Measurements from ENCODE around the gene GNG4.
A peak's percentile ranks its signal among the peaks of the same experiment; 100 is the strongest.
"Not testable (repeated sequence)": the region's sequence is repeated elsewhere in the genome, so short reads cannot be mapped to it uniquely, and the experiment has no call there.

Gene GNG4

GRCh38 chr1:235650341-235651169, 971 bp upstream of the GNG4 start:
- DNase-seq (ENCODE audit: extremely low read depth in 1 of 2, low read depth in 1 of 2) = no peak

GRCh38 chr1:235648954-235649367, 623 bp downstream of the GNG4 start:
- DNase-seq (ENCODE audit: extremely low read depth in 1 of 2, low read depth in 1 of 2) = peak in 1 of 2 donors; percentile 38

- DNase-seq (ENCODE audit: extremely low read depth in 1 of 2, low read depth in 1 of 2) = no peak
Observed at GRCh38 chr1:235648407-235648907, 1.1 kb downstream of the GNG4 start.

- DNase-seq (ENCODE audit: extremely low read depth in 1 of 2, low read depth in 1 of 2) = not testable (repeated sequence)
Observed at GRCh38 chr1:235647537-235647936, 2.0 kb downstream of the GNG4 start.

- DNase-seq (ENCODE audit: extremely low read depth in 1 of 2, low read depth in 1 of 2) = no peak
Observed at GRCh38 chr1:235646463-235646862, 3.1 kb downstream of the GNG4 start.

GRCh38 chr1:235644693-235645305, 4.8 kb downstream of the GNG4 start:
- no peak for DNase-seq (ENCODE audit: extremely low read depth in 1 of 2, low read depth in 1 of 2)

GRCh38 chr1:235643837-235644692, 5.5 kb downstream of the GNG4 start:
- no peak for DNase-seq (ENCODE audit: extremely low read depth in 1 of 2, low read depth in 1 of 2)

GRCh38 chr1:235642943-235643371, 6.6 kb downstream of the GNG4 start:
- no peak for DNase-seq (ENCODE audit: extremely low read depth in 1 of 2, low read depth in 1 of 2)

GRCh38 chr1:235642011-235642942, 7.3 kb downstream of the GNG4 start:
- DNase-seq (ENCODE audit: extremely low read depth in 1 of 2, low read depth in 1 of 2) = peak; percentile 47 to 53

- no peak for DNase-seq (ENCODE audit: extremely low read depth in 1 of 2, low read depth in 1 of 2)
Observed at GRCh38 chr1:235640580-235640979, 9.0 kb downstream of the GNG4 start.

- no peak for DNase-seq (ENCODE audit: extremely low read depth in 1 of 2, low read depth in 1 of 2)
Observed at GRCh38 chr1:235639226-235640205, 10.1 kb downstream of the GNG4 start.

GRCh38 chr1:235638612-235639011, 11.0 kb downstream of the GNG4 start:
- not testable (repeated sequence) for DNase-seq (ENCODE audit: extremely low read depth in 1 of 2, low read depth in 1 of 2)

- DNase-seq (ENCODE audit: extremely low read depth in 1 of 2, low read depth in 1 of 2) = no peak
Observed at GRCh38 chr1:235637756-235638534, 11.6 kb downstream of the GNG4 start.

- DNase-seq (ENCODE audit: extremely low read depth in 1 of 2, low read depth in 1 of 2) = no peak
Observed at GRCh38 chr1:235635938-235636662, 13.5 kb downstream of the GNG4 start.

GRCh38 chr1:235632506-235633401, 16.8 kb downstream of the GNG4 start:
- no peak for DNase-seq (ENCODE audit: extremely low read depth in 1 of 2, low read depth in 1 of 2)

- DNase-seq (ENCODE audit: extremely low read depth in 1 of 2, low read depth in 1 of 2) = no peak
Observed at GRCh38 chr1:235631816-235632215, 17.8 kb downstream of the GNG4 start.
